ENCODE measurements around the gene BUD23. TPM values are rescaled to one million over a fixed set of nuclear protein-coding genes. Genes with fewer than 3 reads are reported as not detected.

The BUD23 gene
- polyA plus RNA-seq, 3 donors, result 88.5 to 112 (median 93.8) TPM

Other genes with a start within 250 kb of the BUD23 start
- gene FZD9, start 249.8 kb upstream of the BUD23 start, polyA plus RNA-seq (ENCODE audit: insufficient read length in 3 of 3), result under 1 TPM; 0.23 to 0.63 (median 0.26) TPM
- gene BAZ1B, start 161.3 kb upstream of the BUD23 start, polyA plus RNA-seq (ENCODE audit: insufficient read length in 3 of 3), result 10 to 100 TPM; 60.4 to 84.6 (median 82.2) TPM
- 10 to 100 TPM; 36.2 to 40.3 (median 40.3) TPM for gene BCL7B, start 125.9 kb upstream of the BUD23 start, polyA plus RNA-seq (ENCODE audit: insufficient read length in 3 of 3)
- gene TBL2, start 105.0 kb upstream of the BUD23 start, polyA plus RNA-seq (ENCODE audit: insufficient read length in 3 of 3), result 10 to 100 TPM; 36.5 to 41.1 (median 40.1) TPM
- 1 to 10 TPM; 4.8 to 8.5 (median 5.6) TPM for gene MLXIPL, start 59.1 kb upstream of the BUD23 start, polyA plus RNA-seq (ENCODE audit: insufficient read length in 3 of 3)
- 10 to 100 TPM in 2 of 3 donors, 1 to 10 TPM in 1; 9.6 to 17.7 (median 16.3) TPM for gene VPS37D, start 15.8 kb upstream of the BUD23 start, polyA plus RNA-seq (ENCODE audit: insufficient read length in 3 of 3)
- 10 to 100 TPM in 2 of 3 donors, 1 to 10 TPM in 1; 8.9 to 11.2 (median 10.9) TPM for gene DNAJC30, start 144 bp upstream of the BUD23 start, polyA plus RNA-seq (ENCODE audit: insufficient read length in 3 of 3)
- gene STX1A, start 36.1 kb downstream of the BUD23 start, polyA plus RNA-seq (ENCODE audit: insufficient read length in 3 of 3), result 10 to 100 TPM in 2 of 3 donors, 1 to 10 TPM in 1; 7.4 to 11.0 (median 10.5) TPM
- gene ABHD11, start 55.2 kb downstream of the BUD23 start, polyA plus RNA-seq (ENCODE audit: insufficient read length in 3 of 3), result 10 to 100 TPM; 23.7 to 35.9 (median 26.1) TPM
- gene CLDN3, start 86.7 kb downstream of the BUD23 start, polyA plus RNA-seq (ENCODE audit: insufficient read length in 3 of 3), result 10 to 100 TPM; 23.9 to 73.3 (median 54.1) TPM
- 10 to 100 TPM; 57.3 to 98.1 (median 83.9) TPM for gene CLDN4, start 147.4 kb downstream of the BUD23 start, polyA plus RNA-seq (ENCODE audit: insufficient read length in 3 of 3)
- gene METTL27, start 158.9 kb downstream of the BUD23 start, polyA plus RNA-seq (ENCODE audit: insufficient read length in 3 of 3), result 10 to 100 TPM in 2 of 3 donors, 1 to 10 TPM in 1; 3.5 to 15.9 (median 12.9) TPM
- under 1 TPM in 1 of 3 donors, not detected in 2; 0.21 TPM for gene TMEM270, start 177.6 kb downstream of the BUD23 start, polyA plus RNA-seq (ENCODE audit: insufficient read length in 3 of 3)

All from renal cortex interstitium (tissue), 3 donors.